Measurements from ENCODE around the gene TNFSF10. TPM values are rescaled to one million over a fixed set of nuclear protein-coding genes. Genes with fewer than 3 reads are reported as not detected.

TNFSF10 gene
- total RNA-seq, 1 donor from 2014 or later = not detected

DNA sequence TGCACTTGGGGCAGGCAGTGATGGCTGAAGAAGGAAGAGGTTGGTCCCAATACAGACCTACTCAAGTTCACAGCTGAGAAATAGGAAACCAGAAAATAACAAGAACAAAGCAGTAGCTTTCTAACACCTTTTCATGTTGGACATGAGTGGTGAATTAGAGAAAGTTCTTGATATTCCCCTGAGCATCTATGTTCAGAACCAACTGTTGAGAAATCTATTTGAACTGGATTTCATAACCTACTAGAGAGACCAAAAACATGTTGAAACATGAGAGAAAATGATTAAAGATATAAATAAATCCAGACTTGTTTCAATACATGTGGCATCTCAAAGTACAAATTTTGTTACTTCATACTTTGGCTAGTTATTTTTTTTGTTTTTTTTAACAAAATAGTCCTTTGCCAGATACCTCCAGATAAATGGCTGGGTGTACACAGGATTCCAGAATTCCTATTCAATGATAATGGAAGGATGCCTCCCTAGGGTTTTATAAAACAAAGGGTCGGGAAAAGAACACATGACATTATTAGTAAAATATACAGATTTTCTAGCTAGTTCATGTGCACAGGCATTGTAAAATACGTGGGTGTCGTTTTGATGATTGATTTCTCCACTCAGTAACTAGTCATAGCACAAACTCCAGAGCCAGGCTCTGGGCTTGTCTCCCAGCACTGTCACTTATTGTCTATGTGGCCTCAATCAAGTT is 34.4 kb upstream of the TNFSF10 start:
- Mint-ChIP-seq H3K4me3 (no peak overlapping the region), H3K4me1 (no peaks in the 10 kb centered on the region)

DNA sequence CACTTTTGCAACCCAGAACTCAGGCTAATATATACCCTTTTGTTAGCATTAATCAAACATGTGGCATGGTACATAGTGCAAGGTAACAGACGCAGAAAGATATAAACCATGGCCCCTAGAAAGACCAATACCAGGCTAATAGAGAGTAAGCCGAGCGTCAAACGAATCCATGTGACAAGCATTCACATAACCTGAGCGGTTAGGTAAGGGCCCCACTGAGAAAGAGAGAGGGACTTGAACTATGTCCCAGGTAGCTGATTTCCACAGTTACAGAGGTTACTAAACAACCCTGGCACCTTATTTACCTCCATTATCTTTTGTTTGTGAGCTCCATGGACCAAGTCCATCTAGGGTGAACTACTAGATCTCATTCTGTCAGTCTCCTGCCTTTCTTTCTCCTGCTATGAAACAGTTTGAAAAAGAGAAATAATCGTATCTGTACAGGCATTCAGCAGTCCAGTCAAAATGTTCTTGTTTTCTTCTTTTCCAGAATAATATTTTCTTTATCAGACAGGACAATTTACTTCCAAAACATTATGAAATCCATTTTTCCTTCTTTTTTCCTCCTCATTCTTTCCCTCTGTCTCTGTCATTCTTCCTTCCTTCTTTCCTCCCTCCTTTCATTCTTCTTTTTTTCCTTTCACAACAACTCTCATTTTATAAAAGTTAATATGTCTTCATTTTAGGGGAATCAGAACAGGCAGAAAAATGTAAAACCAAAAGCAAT is 30.5 kb upstream of the TNFSF10 start:
- H3K4me3 Mint-ChIP-seq = no peak overlapping the region
- no peaks in the 10 kb centered on the region for H3K27me3 Mint-ChIP-seq (ENCODE audit: low read depth)
- no peaks in the 10 kb centered on the region for H3K9me3 Mint-ChIP-seq
- H3K4me1 Mint-ChIP-seq = no peaks in the 10 kb centered on the region
- TF ChIP-seq, protein P1, sequence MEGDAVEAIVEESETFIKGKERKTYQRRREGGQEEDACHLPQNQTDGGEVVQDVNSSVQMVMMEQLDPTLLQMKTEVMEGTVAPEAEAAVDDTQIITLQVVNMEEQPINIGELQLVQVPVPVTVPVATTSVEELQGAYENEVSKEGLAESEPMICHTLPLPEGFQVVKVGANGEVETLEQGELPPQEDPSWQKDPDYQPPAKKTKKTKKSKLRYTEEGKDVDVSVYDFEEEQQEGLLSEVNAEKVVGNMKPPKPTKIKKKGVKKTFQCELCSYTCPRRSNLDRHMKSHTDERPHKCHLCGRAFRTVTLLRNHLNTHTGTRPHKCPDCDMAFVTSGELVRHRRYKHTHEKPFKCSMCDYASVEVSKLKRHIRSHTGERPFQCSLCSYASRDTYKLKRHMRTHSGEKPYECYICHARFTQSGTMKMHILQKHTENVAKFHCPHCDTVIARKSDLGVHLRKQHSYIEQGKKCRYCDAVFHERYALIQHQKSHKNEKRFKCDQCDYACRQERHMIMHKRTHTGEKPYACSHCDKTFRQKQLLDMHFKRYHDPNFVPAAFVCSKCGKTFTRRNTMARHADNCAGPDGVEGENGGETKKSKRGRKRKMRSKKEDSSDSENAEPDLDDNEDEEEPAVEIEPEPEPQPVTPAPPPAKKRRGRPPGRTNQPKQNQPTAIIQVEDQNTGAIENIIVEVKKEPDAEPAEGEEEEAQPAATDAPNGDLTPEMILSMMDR (conservative IDR thresholded peaks at IDR 0.05) = no peak
- H3K36me3 Mint-ChIP-seq (ENCODE audit: low read depth) = no peaks in the 10 kb centered on the region
- no peak for DNase-seq (ENCODE audit: low read depth, low spot score)
- no peak overlapping the region for H3K27ac Mint-ChIP-seq (ENCODE audit: unreplicated experiment)

More for the DNA sequence above, 34.4 kb upstream of the TNFSF10 start:
- DNase-seq (ENCODE audit: low read depth, low spot score) = no peak
- TF ChIP-seq, protein P1 (conservative IDR thresholded peaks at IDR 0.05) = no peak
- Mint-ChIP-seq H3K27me3 (ENCODE audit: low read depth) (no peaks in the 10 kb centered on the region), H3K9me3 (no peaks in the 10 kb centered on the region), H3K36me3 (ENCODE audit: low read depth) (no peaks in the 10 kb centered on the region), H3K27ac (ENCODE audit: unreplicated experiment) (no peak overlapping the region)

DNA sequence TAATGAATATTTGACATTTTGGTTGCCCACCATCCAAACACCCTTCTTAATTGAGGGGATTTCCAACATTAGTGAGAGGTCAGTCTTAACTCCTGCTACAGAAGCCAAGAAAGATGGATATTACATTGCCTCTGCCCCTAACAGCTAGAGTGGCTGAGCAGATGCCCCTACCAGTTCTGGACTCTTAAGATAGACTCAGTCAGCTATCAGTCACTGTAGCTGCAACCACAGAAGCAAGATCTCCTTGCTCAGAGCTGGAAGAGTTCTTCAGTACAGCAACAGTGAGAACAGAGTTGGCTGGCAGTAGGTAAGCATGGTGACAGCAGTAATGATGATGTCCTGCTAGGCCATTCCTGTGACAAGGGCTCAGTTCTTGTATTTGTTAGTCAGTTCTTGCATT is 29.4 kb upstream of the TNFSF10 start:
- DNase-seq (ENCODE audit: low read depth, low spot score) = no peak
- TF ChIP-seq, protein P1 (conservative IDR thresholded peaks at IDR 0.05) = no peak
- H3K36me3 Mint-ChIP-seq (ENCODE audit: low read depth) = no peaks in the 10 kb centered on the region
- no peak overlapping the region for H3K27ac Mint-ChIP-seq (ENCODE audit: unreplicated experiment)
- no peaks in the 10 kb centered on the region for H3K4me1 Mint-ChIP-seq
- H3K27me3 Mint-ChIP-seq (ENCODE audit: low read depth) = no peaks in the 10 kb centered on the region
- H3K4me3 Mint-ChIP-seq = no peak overlapping the region
- no peaks in the 10 kb centered on the region for H3K9me3 Mint-ChIP-seq

DNA sequence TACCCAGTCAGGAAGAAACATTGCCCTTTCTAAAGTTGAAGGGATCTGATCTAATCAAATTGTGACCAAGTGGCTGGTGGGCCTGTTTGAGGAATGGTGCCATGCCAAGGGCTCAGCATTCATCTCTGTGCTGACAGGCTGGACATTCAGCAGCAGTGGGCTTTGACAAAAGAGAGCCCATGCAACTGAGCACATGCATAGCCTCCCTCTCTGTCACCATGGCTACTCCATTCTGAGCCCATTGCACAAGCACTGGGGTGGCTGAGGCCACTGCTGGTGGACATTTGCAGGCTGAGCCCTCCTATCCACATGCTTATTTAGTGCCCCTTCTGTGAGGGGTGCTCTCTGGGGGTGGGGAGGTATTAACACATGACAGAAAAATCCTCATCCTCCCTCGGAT is 28.6 kb upstream of the TNFSF10 start:
- H3K27me3 Mint-ChIP-seq (ENCODE audit: low read depth) = no peaks in the 10 kb centered on the region
- H3K36me3 Mint-ChIP-seq (ENCODE audit: low read depth) = no peaks in the 10 kb centered on the region
- no peak for DNase-seq (ENCODE audit: low read depth, low spot score)
- TF ChIP-seq, protein P1 (conservative IDR thresholded peaks at IDR 0.05) = no peak
- H3K4me3 Mint-ChIP-seq = no peak overlapping the region
- no peak overlapping the region for H3K27ac Mint-ChIP-seq (ENCODE audit: unreplicated experiment)
- H3K4me1 Mint-ChIP-seq = no peaks in the 10 kb centered on the region
- H3K9me3 Mint-ChIP-seq = no peaks in the 10 kb centered on the region

DNA sequence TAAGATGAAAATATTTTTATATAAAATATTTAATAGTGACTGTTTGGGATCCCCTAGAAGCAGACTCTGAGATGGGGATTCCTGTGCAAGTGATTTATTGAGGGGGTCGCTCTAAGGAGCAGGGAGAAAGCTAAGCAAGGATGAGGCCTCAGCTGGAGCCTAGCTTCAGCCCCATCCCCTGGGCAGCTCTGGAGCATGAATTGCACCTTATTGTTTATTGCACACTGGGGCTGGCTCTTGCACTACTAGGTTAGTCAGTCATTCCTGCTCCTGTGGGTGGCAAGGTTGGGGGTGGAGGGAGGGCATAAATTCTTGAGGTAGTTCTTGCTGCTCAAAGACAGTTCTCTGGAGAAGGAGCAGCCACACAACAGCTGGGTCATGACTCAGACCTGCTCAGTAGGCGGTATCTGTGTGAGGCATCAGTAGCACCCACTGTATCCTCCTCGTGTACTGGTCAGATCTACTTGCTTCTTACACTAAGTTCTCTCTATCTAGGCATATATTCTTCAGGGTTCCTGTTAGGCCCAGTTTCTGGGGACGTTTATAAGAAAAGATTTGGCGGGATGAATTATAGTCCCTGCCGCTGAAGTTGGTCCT is 27.2 kb upstream of the TNFSF10 start:
- Mint-ChIP-seq H3K4me1 (no peaks in the 10 kb centered on the region), H3K27ac (ENCODE audit: unreplicated experiment) (no peak overlapping the region), H3K36me3 (ENCODE audit: low read depth) (no peaks in the 10 kb centered on the region), H3K9me3 (no peaks in the 10 kb centered on the region), H3K4me3 (no peak overlapping the region), H3K27me3 (ENCODE audit: low read depth) (no peaks in the 10 kb centered on the region)
- no peak for DNase-seq (ENCODE audit: low read depth, low spot score)
- TF ChIP-seq, protein P1 (conservative IDR thresholded peaks at IDR 0.05) = no peak

All from neural crest cell (in vitro differentiated cells).